T-helper 1 cell (primary cell): ENCODE results near the gene SSB.
"Not testable (repeated sequence)": the region's sequence is repeated elsewhere in the genome, so short reads cannot be mapped to it uniquely, and the experiment has no call there.

Experiments used
- DNase-seq, 5 donors: peaks; one replicate each; pipeline ENCODE4 v3.0.0-alpha.2; 2012 to 2020

Gene SSB

GRCh38 chr2:169782513-169782912, 16.2 kb upstream of the SSB start:
- no peak for DNase-seq

DNA sequence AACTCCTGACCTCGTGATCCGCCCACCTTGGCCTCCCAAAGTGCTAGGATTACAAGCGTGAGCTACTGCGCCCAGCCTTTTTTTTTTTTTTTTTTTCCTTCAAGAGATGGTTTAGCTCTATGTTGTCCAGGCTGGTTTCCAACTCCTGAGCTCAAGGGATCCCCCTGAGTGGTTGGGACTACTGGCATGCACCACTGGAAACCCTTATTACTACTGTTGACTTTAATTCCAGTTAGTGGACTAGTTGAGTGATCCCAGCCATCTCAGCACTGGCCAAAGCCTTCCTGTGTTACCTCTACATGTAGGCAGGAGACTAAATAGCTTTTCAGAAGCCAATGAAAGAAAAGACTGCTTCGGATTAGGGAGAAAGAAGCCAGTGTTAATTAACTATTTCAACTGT, 8.1 kb upstream of the SSB start:
- DNase-seq = no peak

- DNase-seq = no peak
Measured at GRCh38 chr2:169795181-169795580, 3.5 kb upstream of the SSB start.

DNA sequence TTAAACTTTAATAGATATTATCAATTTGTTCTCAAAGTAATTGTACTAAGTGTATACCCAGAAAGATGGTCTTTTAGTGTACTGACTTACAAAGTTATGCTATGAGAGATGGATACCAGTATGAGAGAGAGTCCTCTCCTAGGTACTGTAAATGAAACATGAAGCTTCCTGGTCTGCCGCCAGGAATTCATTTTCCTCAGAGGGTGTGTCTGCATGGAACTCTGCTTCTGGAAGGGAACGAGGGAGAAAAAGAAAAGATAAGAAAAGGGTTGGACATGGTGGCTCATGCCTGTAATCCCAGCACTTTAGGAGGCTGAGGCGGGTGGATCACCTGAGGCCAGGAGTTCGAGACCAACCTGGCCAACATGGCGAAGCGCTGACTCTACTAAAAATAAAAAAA, 2.2 kb upstream of the SSB start:
- no peak for DNase-seq

- no peak for DNase-seq
Measured at GRCh38 chr2:169797601-169798000, 1.1 kb upstream of the SSB start.

DNA sequence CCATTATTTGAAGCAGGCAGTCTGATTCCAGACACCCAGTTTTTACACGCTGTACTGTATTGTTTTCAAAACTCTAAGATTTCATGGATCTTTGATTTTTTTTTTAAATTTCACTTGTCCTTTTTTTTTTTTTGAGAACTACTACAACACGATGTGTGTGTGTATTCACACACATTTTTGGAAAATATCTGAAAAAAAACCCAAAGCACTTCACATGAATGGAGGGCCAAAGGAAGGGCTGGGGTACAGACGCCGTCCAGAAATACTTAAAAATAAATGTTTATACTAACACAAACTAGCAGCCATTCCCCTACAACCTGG, 314 bp upstream of the SSB start:
- DNase-seq = no peak

- no peak for DNase-seq
Measured at GRCh38 chr2:169803480-169803879, 4.8 kb downstream of the SSB start.

GRCh38 chr2:169806586-169806985, 7.9 kb downstream of the SSB start:
- DNase-seq = no peak

GRCh38 chr2:169808221-169808620, 9.6 kb downstream of the SSB start:
- DNase-seq = no peak

DNA sequence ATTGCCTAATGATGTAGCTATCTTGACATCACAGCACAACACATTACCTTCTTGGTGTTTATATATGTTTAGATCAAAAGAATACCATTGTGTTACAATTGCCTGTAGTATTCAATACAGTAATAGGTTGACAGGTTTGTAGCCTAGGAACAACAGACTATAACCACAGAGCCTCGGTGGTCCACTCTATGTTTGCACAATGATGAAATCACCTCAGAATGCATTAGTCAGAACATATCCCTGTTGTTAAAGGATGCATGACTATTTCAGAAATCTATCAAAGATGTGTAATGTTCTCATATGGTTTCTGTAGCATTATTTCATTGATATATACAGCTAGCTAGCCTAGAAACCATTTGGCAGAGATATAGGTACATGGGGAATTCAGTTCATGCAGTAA, 17.2 kb downstream of the SSB start:
- DNase-seq = no peak

DNA sequence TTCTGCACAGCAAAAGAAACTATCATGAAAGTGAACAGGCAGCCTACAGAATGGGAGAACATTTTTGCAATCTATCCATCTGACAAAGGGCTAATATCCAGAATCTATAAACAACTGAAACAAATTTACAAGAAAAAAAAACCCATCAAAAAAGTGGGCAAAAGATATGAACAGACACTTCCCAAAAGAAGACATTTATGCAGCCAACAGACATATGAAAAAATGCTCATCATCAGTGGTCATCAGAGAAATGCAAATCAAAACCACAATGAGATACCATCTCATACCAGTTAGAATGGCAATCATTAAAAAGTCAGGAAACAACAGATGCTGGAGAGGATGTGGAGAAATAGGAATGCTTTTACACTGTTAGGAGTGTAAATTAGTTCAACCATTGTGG, 18.3 kb downstream of the SSB start:
- not testable (repeated sequence) for DNase-seq

DNA sequence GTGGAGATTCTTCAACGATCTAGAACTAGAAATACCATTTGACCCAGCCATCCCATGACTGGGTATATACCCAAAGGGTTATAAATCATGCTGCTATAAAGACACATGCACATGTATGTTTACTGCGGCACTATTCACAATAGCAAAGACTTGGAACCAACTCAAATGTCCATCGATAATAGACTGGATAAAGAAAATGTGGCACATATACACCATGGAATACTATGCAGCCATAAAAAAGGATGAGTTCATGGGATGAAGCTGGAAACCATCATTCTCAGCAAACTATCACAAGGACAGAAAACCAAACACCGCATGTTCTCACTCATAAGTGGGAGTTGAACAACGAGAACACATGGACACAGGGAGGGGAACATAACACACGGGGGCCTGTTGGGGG, 18.7 kb downstream of the SSB start:
- not testable (repeated sequence) for DNase-seq

- DNase-seq = no peak
Measured at GRCh38 chr2:169818241-169818640, 19.6 kb downstream of the SSB start.

DNA sequence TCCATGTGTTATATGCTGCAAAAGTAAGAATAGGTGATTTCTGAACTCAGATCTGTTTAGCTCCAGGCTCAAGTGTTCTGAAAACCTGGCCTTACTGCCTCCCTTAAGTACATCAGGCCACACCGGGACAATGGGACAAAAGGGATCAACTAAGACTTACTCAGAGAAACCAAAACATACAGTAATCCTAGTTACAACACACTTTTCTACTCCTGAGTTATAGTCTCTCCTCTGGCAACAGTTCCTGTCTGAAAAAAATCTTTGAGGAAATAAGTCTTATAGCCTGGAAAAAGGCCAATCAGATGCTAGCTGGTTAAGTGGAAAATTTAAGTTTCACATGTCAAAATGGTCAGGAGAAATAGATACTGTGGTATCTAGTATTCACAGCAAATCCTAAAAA, 20.4 kb downstream of the SSB start:
- DNase-seq = no peak

DNA sequence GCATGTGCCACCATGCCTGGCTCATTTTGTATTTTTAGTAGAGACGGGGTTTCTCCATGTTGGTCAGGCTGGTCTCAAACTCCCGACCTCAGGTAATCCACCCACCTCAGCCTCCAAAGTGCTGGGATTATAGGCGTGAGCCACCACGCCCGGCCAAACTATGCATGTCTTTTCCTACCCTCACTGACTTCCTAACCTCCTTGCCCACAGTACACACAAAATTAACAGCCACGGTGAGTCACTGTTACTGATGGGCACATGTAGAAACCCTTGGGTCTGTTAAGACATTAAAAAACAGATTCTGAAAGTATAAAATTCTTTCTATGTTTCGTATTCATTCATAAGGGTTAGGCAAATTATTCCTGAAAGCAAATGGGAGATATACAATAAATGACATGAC, 21.4 kb downstream of the SSB start:
- not testable (repeated sequence) for DNase-seq

DNA sequence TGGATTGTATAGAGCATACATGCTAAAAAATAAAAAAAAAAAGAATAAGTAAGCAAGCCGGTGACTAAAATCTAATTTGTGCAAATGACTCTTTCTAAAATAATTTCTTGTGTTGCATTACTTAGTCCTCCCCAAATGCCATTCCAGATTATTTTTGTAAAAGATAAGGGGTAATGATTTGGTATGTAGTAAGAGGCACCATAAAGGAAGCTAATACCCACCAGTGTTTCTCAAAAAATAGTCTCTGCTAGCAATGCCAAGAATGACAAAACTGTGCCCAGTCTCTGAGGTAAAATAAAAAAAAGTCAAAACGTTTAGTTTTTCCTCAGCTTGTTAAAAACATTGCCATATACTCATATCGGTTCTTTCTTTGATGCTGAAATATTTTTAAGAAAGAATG, 23.4 kb downstream of the SSB start:
- DNase-seq = no peak

GRCh38 chr2:169822785-169823392, 24.2 kb downstream of the SSB start:
- DNase-seq = no peak

- no peak for DNase-seq
Measured at GRCh38 chr2:169823996-169824372, 25.3 kb downstream of the SSB start.

GRCh38 chr2:169824373-169825333, 26.0 kb downstream of the SSB start, which contains the start of gene METTL5:
Gene METTL5 (minus strand): TSS chr2:169824905. CDS start chr2:169824597, 308 bp downstream.
- DNase-seq = peak; percentile 54 to 76 (median 63)

DNA sequence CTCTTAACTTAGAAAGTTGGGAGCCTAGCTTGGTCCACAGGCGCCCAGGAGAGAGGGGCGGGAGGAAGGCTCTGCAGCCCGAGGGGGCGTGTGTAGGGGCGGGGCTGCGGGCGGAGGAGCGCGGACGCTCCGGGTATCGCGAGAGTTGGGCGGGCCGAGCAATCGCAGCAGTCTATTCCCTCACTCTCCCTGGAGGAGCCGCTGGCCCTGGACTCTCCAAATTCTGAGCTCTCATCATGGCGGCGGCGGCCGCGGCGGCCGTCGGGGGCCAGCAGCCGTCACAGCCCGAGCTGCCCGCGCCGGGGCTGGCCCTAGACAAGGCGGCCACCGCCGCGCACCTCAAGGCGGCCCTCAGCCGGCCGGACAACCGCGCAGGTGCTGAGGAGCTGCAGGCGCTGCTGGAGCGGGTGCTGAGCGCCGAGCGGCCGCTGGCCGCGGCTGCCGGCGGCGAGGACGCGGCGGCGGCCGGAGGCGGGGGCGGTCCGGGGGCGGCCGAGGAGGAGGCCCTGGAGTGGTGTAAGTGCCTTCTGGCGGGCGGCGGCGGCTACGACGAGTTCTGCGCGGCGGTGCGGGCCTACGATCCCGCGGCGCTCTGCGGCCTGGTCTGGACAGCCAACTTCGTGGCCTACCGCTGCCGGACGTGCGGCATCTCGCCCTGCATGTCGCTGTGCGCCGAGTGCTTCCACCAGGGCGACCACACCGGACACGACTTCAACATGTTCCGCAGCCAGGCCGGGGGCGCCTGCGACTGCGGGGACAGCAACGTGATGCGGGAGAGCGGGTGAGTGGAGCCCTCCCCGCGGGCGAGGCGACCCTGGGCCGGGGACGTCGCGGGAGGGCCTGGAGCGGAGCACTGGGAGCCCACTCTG, 28.8 kb downstream of the SSB start, which contains the start of gene UBR3:
UBR3 (plus strand) TSS at position 183 of the 869 bp plus-strand sequence; CDS start at position 237, 54 bp downstream.
- DNase-seq = peak; percentile 83 to 90 (median 88)

- peak in 3 of 5 donors; percentile 9 to 50 (median 32) for DNase-seq
Measured at GRCh38 chr2:169828141-169828811, 29.6 kb downstream of the SSB start.

- DNase-seq = no peak
Measured at GRCh38 chr2:169834401-169834800, 35.7 kb downstream of the SSB start.
